ENCODE results near the gene KLF6.
A peak's percentile ranks its signal among the peaks of the same experiment; 100 is the strongest.

The KLF6 gene

DNA sequence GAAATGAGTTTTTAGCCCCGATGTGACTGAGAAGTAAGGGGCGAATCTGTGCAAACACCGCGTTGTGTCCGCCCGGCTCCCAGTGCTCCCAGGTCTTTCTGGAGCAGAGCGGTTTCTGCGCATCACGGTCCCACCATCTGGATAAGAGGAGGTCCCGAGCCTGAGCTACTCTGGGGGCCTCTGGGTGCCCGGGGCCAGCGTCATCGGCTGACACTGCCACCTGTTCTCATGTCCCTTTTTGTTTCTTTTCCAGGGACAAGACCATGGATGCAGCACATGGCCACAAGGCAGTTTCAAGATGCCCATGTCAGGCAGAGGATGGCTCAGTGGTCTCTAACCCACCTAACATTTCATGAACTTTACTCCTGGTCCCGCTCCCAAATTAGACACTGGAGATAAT lies 24.9 kb downstream of the KLF6 start:
- no peak for TF ChIP-seq CTCF (IDR thresholded peaks at IDR 0.05; ENCODE audit: low read depth, low read length)
- no peak for TF ChIP-seq EZH2phosphoT487 (IDR thresholded peaks at IDR 0.05; ENCODE audit: low read depth)
- Histone ChIP-seq H3K27me3 (ENCODE audit: low read depth, low read length) (no peaks in the 10 kb centered on the region), H2AFZ (ENCODE audit: low read depth, low read length) (no peak overlapping the region), H3K4me2 (ENCODE audit: low read length) (peak overlapping the region; percentile 38; the same call in 1 of the 2 replicates), H3K36me3 (replicated peaks; ENCODE audit: low read depth, low read length) (peaks cover 9% of the 10 kb centered on the region), H3K79me2 (ENCODE audit: low read length) (no peaks in the 10 kb centered on the region), H3K9ac (ENCODE audit: low read length) (peak overlapping the region; percentile 46; the same call in 1 of the 2 replicates), H4K20me1 (ENCODE audit: insufficient read depth, low read length) (no peaks in the 10 kb centered on the region), H3K9me3 (ENCODE audit: insufficient read depth, low read length) (0 out of 2 replicates have a peak, but pooled peaks cover 6% of the 10 kb centered on the region), H3K4me3 (ENCODE audit: low read length) (no peak overlapping the region), H3K27ac (ENCODE audit: low read length) (peak overlapping the region; percentile 97), H3K4me1 (ENCODE audit: low read length) (peaks cover 85% of the 10 kb centered on the region)

DNA sequence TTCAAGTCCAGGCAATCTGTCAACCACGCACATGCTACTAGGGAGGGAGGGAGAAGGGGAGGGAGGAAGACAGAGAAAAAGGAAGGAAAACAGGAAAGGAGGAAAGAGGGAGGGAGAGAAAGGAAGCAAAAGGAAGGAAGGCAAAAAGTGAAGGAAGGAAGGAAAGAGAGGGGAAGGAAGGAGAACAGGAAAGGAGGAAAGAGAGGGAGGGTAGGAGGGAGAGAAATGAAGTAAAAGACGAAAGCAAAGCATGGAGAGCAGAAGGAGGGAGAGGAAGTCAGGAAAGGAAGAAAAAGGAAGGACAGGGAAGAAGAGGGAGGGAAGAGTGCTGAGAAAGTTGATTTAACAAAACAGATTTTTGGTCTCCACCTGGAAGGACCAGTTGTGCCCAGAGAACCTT lies 25.6 kb downstream of the KLF6 start:
- 0 out of 2 replicates have a peak, but pooled peaks cover 6% of the 10 kb centered on the region for H3K9me3 ChIP-seq (ENCODE audit: insufficient read depth, low read length)
- H3K36me3 ChIP-seq (replicated peaks; ENCODE audit: low read depth, low read length), result peaks cover 9% of the 10 kb centered on the region
- H3K4me1 ChIP-seq (ENCODE audit: low read length), result peaks cover 78% of the 10 kb centered on the region
- H3K4me2 ChIP-seq (ENCODE audit: low read length), result no peak overlapping the region
- H4K20me1 ChIP-seq (ENCODE audit: insufficient read depth, low read length), result no peaks in the 10 kb centered on the region
- TF ChIP-seq CTCF (IDR thresholded peaks at IDR 0.05; ENCODE audit: low read depth, low read length) (no peak), EZH2phosphoT487 (IDR thresholded peaks at IDR 0.05; ENCODE audit: low read depth) (no peak)
- no peak overlapping the region for H2AFZ ChIP-seq (ENCODE audit: low read depth, low read length)
- H3K27me3 ChIP-seq (ENCODE audit: low read depth, low read length), result no peaks in the 10 kb centered on the region
- H3K79me2 ChIP-seq (ENCODE audit: low read length), result no peaks in the 10 kb centered on the region
- H3K4me3 ChIP-seq (ENCODE audit: low read length), result no peak overlapping the region
- no peak overlapping the region for H3K9ac ChIP-seq (ENCODE audit: low read length)
- H3K27ac ChIP-seq (ENCODE audit: low read length), result peak overlapping the region; percentile 97; the same call in 1 of the 2 replicates

DNA sequence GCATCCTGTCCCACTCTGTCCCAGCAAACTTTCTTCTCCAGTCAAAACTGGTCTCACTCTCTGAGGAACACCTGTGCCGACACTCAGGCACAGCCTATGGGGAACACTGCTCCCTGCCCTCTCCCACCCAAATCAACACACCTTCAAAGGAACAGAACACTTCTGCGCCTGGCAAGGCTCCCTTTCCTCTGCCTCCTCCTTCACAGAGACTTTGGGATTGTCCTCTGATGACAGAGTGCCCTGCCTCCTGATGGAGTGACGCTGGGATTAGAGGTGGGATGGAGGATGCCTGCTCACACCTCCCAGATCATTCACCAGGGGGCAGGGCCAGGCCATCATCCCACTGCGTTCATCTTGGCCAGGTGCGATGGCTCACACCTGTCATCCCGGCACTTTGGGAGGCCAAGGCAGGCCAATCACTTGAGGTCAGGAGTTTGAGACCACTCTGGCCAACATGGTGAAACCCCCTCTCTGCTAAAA lies 26.5 kb downstream of the KLF6 start:
- Histone ChIP-seq H3K9ac (ENCODE audit: low read length) (peak overlapping the region; percentile 73; the same call in 1 of the 2 replicates), H3K36me3 (replicated peaks; ENCODE audit: low read depth, low read length) (peaks cover 9% of the 10 kb centered on the region), H2AFZ (ENCODE audit: low read depth, low read length) (no peak overlapping the region; the same call in 1 of the 2 replicates), H3K4me3 (ENCODE audit: low read length) (no peak overlapping the region), H3K9me3 (ENCODE audit: insufficient read depth, low read length) (0 out of 2 replicates have a peak, but pooled peaks cover 6% of the 10 kb centered on the region), H3K27me3 (ENCODE audit: low read depth, low read length) (no peaks in the 10 kb centered on the region), H3K27ac (ENCODE audit: low read length) (peak overlapping the region; percentile 95), H3K79me2 (ENCODE audit: low read length) (no peaks in the 10 kb centered on the region), H3K4me1 (ENCODE audit: low read length) (peaks cover 69% of the 10 kb centered on the region), H4K20me1 (ENCODE audit: insufficient read depth, low read length) (no peaks in the 10 kb centered on the region), H3K4me2 (ENCODE audit: low read length) (peak overlapping the region; percentile 63)
- TF ChIP-seq CTCF (IDR thresholded peaks at IDR 0.05; ENCODE audit: low read depth, low read length), result no peak
- no peak for TF ChIP-seq EZH2phosphoT487 (IDR thresholded peaks at IDR 0.05; ENCODE audit: low read depth)

- peak overlapping the region; percentile 63 for H3K4me2 ChIP-seq (ENCODE audit: low read length)
- H2AFZ ChIP-seq (ENCODE audit: low read depth, low read length), result peak overlapping the region; percentile 41
- 0 out of 2 replicates have a peak, but pooled peaks cover 6% of the 10 kb centered on the region for H3K9me3 ChIP-seq (ENCODE audit: insufficient read depth, low read length)
- peak overlapping the region; percentile 73 for H3K9ac ChIP-seq (ENCODE audit: low read length)
- H3K4me1 ChIP-seq (ENCODE audit: low read length), result peaks cover 63% of the 10 kb centered on the region
- no peaks in the 10 kb centered on the region for H4K20me1 ChIP-seq (ENCODE audit: insufficient read depth, low read length)
- no peaks in the 10 kb centered on the region for H3K27me3 ChIP-seq (ENCODE audit: low read depth, low read length)
- no peak for TF ChIP-seq EZH2phosphoT487 (IDR thresholded peaks at IDR 0.05; ENCODE audit: low read depth)
- no peak for TF ChIP-seq CTCF (IDR thresholded peaks at IDR 0.05; ENCODE audit: low read depth, low read length)
- peak overlapping the region; percentile 95 for H3K27ac ChIP-seq (ENCODE audit: low read length)
- no peaks in the 10 kb centered on the region for H3K79me2 ChIP-seq (ENCODE audit: low read length)
- peaks cover 9% of the 10 kb centered on the region for H3K36me3 ChIP-seq (replicated peaks; ENCODE audit: low read depth, low read length)
- peak overlapping the region; percentile 45 for H3K4me3 ChIP-seq (ENCODE audit: low read length)
These were observed 27.1 kb downstream of the KLF6 start for GRCh38 chr10:3757638-3758490.
